ENCODE results near the gene ANKRD13A.

- TF ChIP-seq POLR2A (IDR thresholded peaks at IDR 0.05), result no peak
- no peak for TF ChIP-seq CTCF (IDR thresholded peaks at IDR 0.05)
- TF ChIP-seq POLR2AphosphoS5 (IDR thresholded peaks at IDR 0.05; ENCODE audit: insufficient read depth in 1 of 2, low read depth in 1 of 2), result no peak
Observed at GRCh38 chr12:110002676-110003515, 3.7 kb downstream of the ANKRD13A start.

Measured in vagina (tissue), 2 donors.